ENCODE results near the gene QPCT.

QPCT gene

GRCh38 chr2:37319754-37320609 is 24.4 kb upstream of the QPCT start:
- H3K4me3 ChIP-seq (ENCODE audit: low read length): no peak overlapping the region
- TF ChIP-seq ZNF274 (IDR thresholded peaks at IDR 0.05; ENCODE audit: low read depth, low read length): no peak

DNA sequence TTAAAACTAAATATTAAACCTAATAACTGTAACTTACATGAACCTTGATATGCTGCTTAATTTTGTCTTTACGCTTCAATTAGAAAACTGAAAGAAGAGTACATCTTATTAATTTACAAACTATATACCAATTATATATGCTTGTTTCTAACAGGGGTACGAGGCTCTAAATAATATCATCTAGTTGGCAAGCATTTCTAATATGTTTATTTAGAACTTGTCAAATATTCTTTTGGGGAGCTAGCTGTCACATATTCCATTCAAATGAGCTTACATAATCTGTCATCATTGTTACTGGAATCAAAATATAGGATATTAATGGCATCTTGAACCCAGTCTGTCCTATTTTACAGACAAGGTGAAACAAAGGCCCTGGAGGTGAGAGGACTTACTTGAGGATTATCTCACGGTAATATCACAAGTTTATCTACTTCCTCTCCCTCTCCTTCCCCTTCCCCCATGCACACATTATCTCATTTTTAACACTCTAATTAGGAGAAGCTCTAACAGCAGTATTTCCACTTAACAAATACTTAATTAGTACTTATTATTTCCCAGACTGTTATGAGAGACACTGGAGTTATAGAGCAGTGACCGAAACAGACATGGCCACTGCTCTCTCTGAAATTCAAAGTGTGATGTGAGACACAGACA is 23.3 kb upstream of the QPCT start:
- no peak overlapping the region; the same call in 1 of the 2 replicates for H3K4me3 ChIP-seq (ENCODE audit: low read length)
- no peak for TF ChIP-seq ZNF274 (IDR thresholded peaks at IDR 0.05; ENCODE audit: low read depth, low read length)

GRCh38 chr2:37322368-37322767 is 22.1 kb upstream of the QPCT start:
- peak overlapping the region; percentile 14; the same call in 1 of the 2 replicates for H3K4me3 ChIP-seq (ENCODE audit: low read length)
- no peak for TF ChIP-seq ZNF274 (IDR thresholded peaks at IDR 0.05; ENCODE audit: low read depth, low read length)

- TF ChIP-seq ZNF274 (IDR thresholded peaks at IDR 0.05; ENCODE audit: low read depth, low read length): no peak
- peak overlapping the region; percentile 89 for H3K4me3 ChIP-seq (ENCODE audit: low read length)
Measured at GRCh38 chr2:37323176-37323780, 21.2 kb upstream of the QPCT start.

- H3K4me3 ChIP-seq (ENCODE audit: low read length): peak overlapping the region; percentile 89
- no peak for TF ChIP-seq ZNF274 (IDR thresholded peaks at IDR 0.05; ENCODE audit: low read depth, low read length)
Measured at GRCh38 chr2:37323781-37324535, 20.5 kb upstream of the QPCT start.

DNA sequence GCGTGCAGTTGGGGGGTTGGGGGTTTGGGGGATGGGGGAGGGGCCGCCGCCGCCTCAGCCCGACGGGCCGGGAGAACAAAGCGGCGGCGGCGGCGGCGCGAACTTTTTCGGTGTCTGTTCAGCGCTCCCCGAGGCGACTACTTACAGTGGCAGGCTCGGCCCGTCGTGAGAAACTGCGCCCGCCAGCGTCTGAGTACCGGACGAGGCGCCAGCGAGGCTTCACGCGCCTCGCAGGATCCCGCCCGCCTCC is 20.0 kb upstream of the QPCT start:
- H3K4me3 ChIP-seq (ENCODE audit: low read length): peak overlapping the region; percentile 89
- TF ChIP-seq ZNF274 (IDR thresholded peaks at IDR 0.05; ENCODE audit: low read depth, low read length): no peak

DNA sequence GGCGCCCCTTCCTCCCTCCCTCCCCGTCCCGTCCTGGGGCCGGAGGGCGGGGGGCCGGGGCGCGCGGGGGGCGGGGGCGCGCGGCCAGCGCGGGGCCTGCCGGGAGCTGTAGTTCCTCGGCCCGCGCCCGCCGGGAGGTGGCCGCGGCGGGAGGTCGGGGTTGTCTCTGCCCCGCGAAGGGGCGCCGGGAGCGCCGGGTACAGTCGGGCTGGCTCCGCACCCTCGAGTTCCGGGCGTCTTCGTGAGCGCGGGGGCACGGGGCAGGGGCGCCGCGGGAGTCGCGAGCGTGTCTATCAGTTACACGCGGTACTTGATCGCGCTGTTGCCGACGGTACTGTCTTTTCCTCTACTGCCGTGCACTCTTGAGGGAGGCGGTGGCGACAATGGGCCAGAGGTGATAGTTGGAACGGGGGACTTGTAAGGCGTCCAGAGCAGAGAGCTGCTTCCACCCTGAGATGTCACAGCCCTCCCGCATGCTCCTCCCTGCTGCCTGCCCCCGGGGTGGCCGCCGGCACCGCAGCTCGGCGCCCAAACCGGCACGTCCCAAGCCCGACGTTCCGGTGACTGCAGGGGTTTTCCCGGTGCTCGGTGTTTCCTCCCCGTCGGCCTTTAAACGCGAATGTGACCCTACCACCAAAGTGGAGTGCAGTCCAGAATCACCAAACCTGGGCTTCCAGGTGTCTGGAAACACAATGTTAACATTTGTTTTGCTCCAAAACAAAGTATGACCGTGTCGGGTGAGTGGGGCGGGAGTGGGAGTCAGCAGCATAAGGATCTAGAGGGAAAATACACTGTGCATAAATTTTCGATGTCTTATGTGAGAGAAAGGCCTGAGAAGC is 19.4 kb upstream of the QPCT start, which contains the start of gene PRKD3:
Gene PRKD3, minus strand, starts transcription at position 48 of the 839 bp plus-strand sequence. CDS start 8,309 bp downstream, outside the sequence.
- no peak for TF ChIP-seq ZNF274 (IDR thresholded peaks at IDR 0.05; ENCODE audit: low read depth, low read length)
- H3K4me3 ChIP-seq (ENCODE audit: low read length): peak within 1 kb of the TSS; percentile 89

DNA sequence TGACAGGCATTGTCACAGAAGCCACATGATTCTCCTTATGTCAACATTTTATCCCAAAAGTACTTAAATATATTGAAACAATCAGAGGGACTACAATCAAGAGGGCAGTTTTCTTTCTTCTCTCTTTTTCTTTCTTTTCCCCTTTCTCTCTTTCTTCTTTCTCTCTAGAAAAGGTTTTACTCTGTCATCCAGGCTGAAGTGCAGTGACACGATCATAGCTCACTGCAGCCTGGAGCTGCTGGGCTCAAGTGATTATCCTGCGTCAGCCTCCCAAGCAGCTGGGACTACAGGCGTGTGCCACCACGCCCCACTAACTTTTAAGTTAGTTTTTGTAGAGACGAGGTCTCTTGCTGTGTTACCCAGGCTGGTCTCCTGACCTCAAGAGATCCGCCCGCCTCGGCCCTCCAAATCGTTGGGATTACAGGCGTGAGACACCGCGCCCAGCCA is 18.8 kb upstream of the QPCT start:
- H3K4me3 ChIP-seq (ENCODE audit: low read length): peak overlapping the region; percentile 57; the same call in 1 of the 2 replicates
- no peak for TF ChIP-seq ZNF274 (IDR thresholded peaks at IDR 0.05; ENCODE audit: low read depth, low read length)

DNA sequence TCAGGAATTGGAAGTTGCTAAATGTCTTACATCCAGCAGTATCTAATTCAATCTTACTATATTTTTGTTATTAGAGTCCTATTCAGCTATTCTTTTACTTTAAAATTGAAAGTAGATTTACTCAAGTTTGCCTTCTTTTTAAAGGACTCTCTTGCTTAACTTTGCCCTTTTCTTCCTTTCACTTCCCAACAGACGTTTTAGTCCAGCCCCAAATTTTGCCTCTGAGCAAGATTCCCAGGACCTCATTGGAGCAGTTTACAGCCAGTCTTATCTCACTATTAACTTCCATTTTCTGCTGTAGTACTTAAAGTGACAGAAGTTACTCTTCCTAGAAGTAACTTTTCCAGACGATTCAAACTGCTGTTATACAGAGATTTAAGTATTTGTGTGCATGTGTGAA is 18.1 kb upstream of the QPCT start:
- no peak for TF ChIP-seq ZNF274 (IDR thresholded peaks at IDR 0.05; ENCODE audit: low read depth, low read length)
- H3K4me3 ChIP-seq (ENCODE audit: low read length): no peak overlapping the region

DNA sequence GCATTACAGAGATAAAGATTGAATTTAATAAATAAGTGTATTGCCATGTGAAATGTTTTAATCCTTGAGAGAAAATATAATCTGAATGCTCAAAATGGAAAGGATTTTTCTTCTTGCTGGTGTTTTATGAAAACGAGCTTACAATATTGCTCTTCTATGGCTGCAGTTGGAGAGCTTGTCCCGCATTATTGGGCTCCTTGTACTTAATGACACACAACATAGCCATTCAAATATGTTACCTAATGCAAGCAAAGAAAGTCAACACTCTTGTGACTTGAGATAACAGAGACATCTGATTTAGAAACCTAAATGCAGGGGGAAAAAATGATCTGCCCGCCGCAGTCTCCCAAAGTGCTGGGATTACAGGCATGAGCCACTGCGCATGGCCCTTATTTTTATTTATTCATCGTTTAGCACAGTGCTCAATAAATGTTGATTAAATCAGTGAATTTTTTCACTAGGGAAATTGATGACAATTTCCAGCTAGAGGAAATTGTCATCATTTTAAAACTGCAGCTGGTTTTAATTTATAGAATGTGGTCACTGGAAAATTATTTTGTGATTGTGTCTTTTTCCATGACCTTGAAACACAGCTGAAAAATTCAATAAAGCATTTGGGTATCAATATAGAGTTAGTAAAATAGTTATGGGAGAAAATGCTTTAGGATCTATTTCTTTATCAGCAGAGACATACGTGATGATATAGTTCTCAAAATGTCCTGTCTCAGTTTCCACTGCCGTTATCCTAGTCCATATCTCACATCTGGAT is 17.4 kb upstream of the QPCT start:
- H3K4me3 ChIP-seq (ENCODE audit: low read length): no peak overlapping the region
- TF ChIP-seq ZNF274 (IDR thresholded peaks at IDR 0.05; ENCODE audit: low read depth, low read length): no peak

DNA sequence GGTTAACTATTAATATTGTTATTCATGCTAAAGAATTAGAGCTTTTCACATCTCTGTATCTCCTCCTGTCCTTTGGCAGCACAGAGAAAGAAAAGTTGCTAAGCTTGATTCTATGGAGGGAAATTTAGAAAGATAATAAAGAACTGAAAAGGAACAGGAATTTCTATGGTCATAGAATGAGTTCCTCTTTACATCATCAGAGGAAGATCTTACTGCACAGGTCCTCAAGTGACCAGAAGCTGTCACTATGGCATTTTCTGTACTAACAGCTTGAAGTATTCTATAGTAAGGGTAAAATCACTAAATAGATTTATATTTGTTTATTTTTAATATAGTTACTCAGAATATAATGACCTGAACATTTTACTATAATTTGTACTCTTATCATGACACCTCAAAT is 13.7 kb upstream of the QPCT start:
- H3K4me3 ChIP-seq (ENCODE audit: low read length): no peak overlapping the region
- TF ChIP-seq ZNF274 (IDR thresholded peaks at IDR 0.05; ENCODE audit: low read depth, low read length): no peak

- no peak for TF ChIP-seq ZNF274 (IDR thresholded peaks at IDR 0.05; ENCODE audit: low read depth, low read length)
- no peak overlapping the region for H3K4me3 ChIP-seq (ENCODE audit: low read length)
Measured at GRCh38 chr2:37332560-37332959, 11.9 kb upstream of the QPCT start.

DNA sequence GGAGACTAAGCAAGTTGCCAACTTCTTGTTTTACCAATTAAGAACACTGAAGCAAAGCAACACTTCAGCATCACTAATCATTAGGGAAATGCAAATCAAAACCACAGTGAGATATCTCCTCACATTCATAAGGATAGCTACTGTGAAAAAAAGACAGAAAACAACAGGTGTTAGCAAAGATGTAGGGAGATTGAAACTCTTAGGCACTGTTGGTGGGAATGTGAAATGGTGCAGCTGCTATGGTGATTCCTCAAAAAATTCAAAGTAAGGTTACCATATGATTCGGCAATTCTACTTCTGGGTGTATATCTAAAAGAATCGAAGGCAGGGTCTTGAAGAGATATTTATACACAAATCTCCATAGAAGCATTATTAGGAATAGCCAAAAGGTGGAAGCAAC is 11.2 kb upstream of the QPCT start:
- TF ChIP-seq ZNF274 (IDR thresholded peaks at IDR 0.05; ENCODE audit: low read depth, low read length): no peak
- H3K4me3 ChIP-seq (ENCODE audit: low read length): no peak overlapping the region

Data from GM08714 (cell line).